H9 (cell line): Measurements from ENCODE around the gene PCED1A. TPM values are rescaled to one million over a fixed set of nuclear protein-coding genes. Genes with fewer than 3 reads are reported as not detected.

Source experiments
- DNase-seq: peaks from one replicate; pipeline ENCODE4 v3.0.0-alpha.2; 2017
- H2AFZ ChIP-seq: one replicate; pipeline ENCODE4 v1.6.1; 2013; ENCODE audit warnings: mild to moderate bottlenecking, low read length, control low read depth, moderate library complexity
- H2AK5ac ChIP-seq: 2 replicates; pipeline ENCODE4 v1.6.1; 2013; ENCODE audit warnings: low read length, control low read depth, mixed read lengths; ENCODE audit not compliant: insufficient read length
- H2BK120ac ChIP-seq: one replicate; pipeline ENCODE4 v1.6.1; 2013; ENCODE audit warnings: low read depth, mild to moderate bottlenecking, low read length, control low read depth, inconsistent platforms; ENCODE audit not compliant: poor library complexity, severe bottlenecking
- H2BK12ac ChIP-seq: 2 replicates; pipeline ENCODE4 v1.6.1; 2013; ENCODE audit warnings: low read length, control low read depth, mixed read lengths, low read depth; ENCODE audit not compliant: insufficient read length
- H2BK15ac ChIP-seq: 2 replicates; pipeline ENCODE4 v1.6.1; 2013; ENCODE audit warnings: low read depth, low read length, control low read depth
- H2BK20ac ChIP-seq: one replicate; pipeline ENCODE4 v1.6.1; 2013; ENCODE audit warnings: low read depth, mild to moderate bottlenecking, low read length, control low read depth, inconsistent platforms; ENCODE audit not compliant: poor library complexity, severe bottlenecking
- H2BK5ac ChIP-seq: 2 replicates; pipeline ENCODE4 v1.6.1; 2013; ENCODE audit warnings: low read length, control low read depth, mixed read lengths; ENCODE audit not compliant: insufficient read length
- H3K14ac ChIP-seq: 2 replicates; pipeline ENCODE4 v1.6.1; 2013; ENCODE audit warnings: low read length, control low read depth; ENCODE audit not compliant: insufficient read depth
- H3K18ac ChIP-seq: 2 replicates; pipeline ENCODE4 v1.6.1; 2013; ENCODE audit warnings: low read depth, mild to moderate bottlenecking, mixed read lengths, low read length, control low read depth; ENCODE audit not compliant: insufficient read length
- H3K23ac ChIP-seq: 2 replicates; pipeline ENCODE4 v1.6.1; 2013; ENCODE audit warnings: low read length, control low read depth, mixed read lengths, low read depth; ENCODE audit not compliant: insufficient read length
- H3K23me2 ChIP-seq: 2 replicates; pipeline ENCODE4 v1.6.1; 2013; ENCODE audit warnings: low read depth, mild to moderate bottlenecking, mixed read lengths, low read length, control low read depth; ENCODE audit not compliant: insufficient read length, poor library complexity, severe bottlenecking
- H3K27ac ChIP-seq: 2 replicates; pipeline ENCODE4 v1.5.1; 2013; ENCODE audit warnings: low read length, control low read depth, mixed read lengths, low read depth; ENCODE audit not compliant: insufficient read length
- H3K27me3 ChIP-seq: 2 replicates; pipeline ENCODE4 v1.6.1; 2013; ENCODE audit warnings: low read length, control low read depth, inconsistent platforms; ENCODE audit not compliant: insufficient read depth
- H3K4ac ChIP-seq: 2 replicates; pipeline ENCODE4 v1.6.1; 2013; ENCODE audit warnings: low read depth, mild to moderate bottlenecking, control low read depth, inconsistent platforms, low read length, moderate library complexity
- H3K4me1 ChIP-seq: 2 replicates; pipeline ENCODE4 v1.6.1; 2013; ENCODE audit warnings: low read length, control low read depth, inconsistent platforms; ENCODE audit not compliant: insufficient read depth
- H3K4me2 ChIP-seq: 2 replicates; pipeline ENCODE4 v1.6.1; 2013; ENCODE audit warnings: low read length, control low read depth, mixed read lengths; ENCODE audit not compliant: insufficient read length, insufficient read depth
- H3K56ac ChIP-seq: 2 replicates; pipeline ENCODE4 v1.6.1; 2013; ENCODE audit warnings: low read depth, mild to moderate bottlenecking, mixed read lengths, low read length, control low read depth; ENCODE audit not compliant: insufficient read length
- H3K79me1 ChIP-seq: 2 replicates; pipeline ENCODE4 v1.6.1; 2013; ENCODE audit warnings: low read depth, mild to moderate bottlenecking, moderate library complexity, low read length, control low read depth, inconsistent platforms; ENCODE audit not compliant: insufficient read depth, poor library complexity, severe bottlenecking
- H3K79me2 ChIP-seq: 2 replicates; pipeline ENCODE4 v1.6.1; 2013; ENCODE audit warnings: low read length, control low read depth, inconsistent platforms; ENCODE audit not compliant: insufficient read depth
- H3K9ac ChIP-seq: 2 replicates; pipeline ENCODE4 v1.6.1; 2013; ENCODE audit warnings: low read length, control low read depth, mixed read lengths; ENCODE audit not compliant: insufficient read length; ENCODE audit errors: extremely low read depth
- H3K9me3 ChIP-seq: one replicate; pipeline ENCODE4 v1.6.1; 2013; ENCODE audit warnings: low read depth, low read length, inconsistent platforms; ENCODE audit not compliant: control insufficient read depth
- H3T11ph ChIP-seq: one replicate; pipeline ENCODE4 v1.6.1; 2013; ENCODE audit warnings: mild to moderate bottlenecking, low read length, control low read depth, inconsistent platforms
- H4K20me1 ChIP-seq: one replicate; pipeline ENCODE4 v1.6.1; 2013; ENCODE audit not compliant: control insufficient read depth, insufficient read length, insufficient read depth
- H4K5ac ChIP-seq: 2 replicates; pipeline ENCODE4 v1.6.1; 2013; ENCODE audit warnings: low read depth, mild to moderate bottlenecking, mixed read lengths, low read length, control low read depth; ENCODE audit not compliant: insufficient read length
- H4K8ac ChIP-seq: replicated peaks from 2 replicates; pipeline ENCODE4 v1.6.1; 2013; ENCODE audit warnings: low read length, control low read depth, mixed read lengths, low read depth; ENCODE audit not compliant: insufficient read length
- H4K91ac ChIP-seq: 2 replicates; pipeline ENCODE4 v1.6.1; 2013; ENCODE audit warnings: low read depth, mild to moderate bottlenecking, moderate library complexity, mixed read lengths, low read length, control low read depth; ENCODE audit not compliant: insufficient read length
- H3K27ac Mint-ChIP-seq, 3 experiments: 2 replicates in 2 of 3; 3 replicates in 1 of 3; pipeline ENCODE4 v1.8.0; 2020 to 2021; ENCODE audit warnings: mixed read lengths in 3 of 3, mild to moderate bottlenecking in 1 of 3, moderate library complexity in 1 of 3
- H3K27me3 Mint-ChIP-seq: 2 replicates; pipeline ENCODE4 v1.8.0; 2021; ENCODE audit warnings: low read depth, mild to moderate bottlenecking, moderate library complexity, mixed read lengths
- H3K36me3 Mint-ChIP-seq, 3 experiments: 2 replicates in 2 of 3; 3 replicates in 1 of 3; pipeline ENCODE4 v1.8.0; 2020 to 2021; ENCODE audit warnings: low read depth in 3 of 3, mixed read lengths in 3 of 3; ENCODE audit not compliant: insufficient read depth in 1 of 3
- H3K4me1 Mint-ChIP-seq, 2 experiments: 2 replicates each; pipeline ENCODE4 v1.8.0; 2020; ENCODE audit warnings: mixed read lengths in 2 of 2
- H3K4me3 Mint-ChIP-seq, 2 experiments: 2 replicates in 1 of 2; 3 replicates in 1 of 2; pipeline ENCODE4 v1.8.0; 2020 to 2021; ENCODE audit warnings: mild to moderate bottlenecking in 2 of 2, mixed read lengths in 2 of 2, moderate library complexity in 1 of 2
- H3K9me3 Mint-ChIP-seq, 2 experiments: 2 replicates in 1 of 2; 3 replicates in 1 of 2; pipeline ENCODE4 v1.8.0; 2020; ENCODE audit warnings: mild to moderate bottlenecking in 2 of 2, mixed read lengths in 2 of 2, moderate library complexity in 1 of 2
- WGBS: extraction: QIAGEN DNeasy Blood & Tissue Kit; methylation state at CpG from one replicate; pipeline ENCODE4 v1.1.7; 2013; ENCODE audit warnings: missing lambda C conversion rate, low lambda C conversion rate, mixed read lengths; ENCODE audit not compliant: insufficient read length; ENCODE audit errors: extremely low coverage; 5-methylcytosine and 5-hydroxymethylcytosine counted together
- total RNA-seq: library from RNA; stranded (reverse); gene quantifications from 2 replicates; pipeline ENCODE4 v1.2.1, GENCODE V29; 2021
- TF ChIP-seq, protein P1 (sequence below): fragments of 200-600 bp; sonication (generic); conservative IDR thresholded peaks from 3 replicates; pipeline ENCODE4 v1.8.0; 2021; ENCODE audit warnings: antibody characterized with exemption, mild to moderate bottlenecking

Gene PCED1A
- total RNA-seq, 1 experiment from 2014 or later = 30.8 TPM

DNA sequence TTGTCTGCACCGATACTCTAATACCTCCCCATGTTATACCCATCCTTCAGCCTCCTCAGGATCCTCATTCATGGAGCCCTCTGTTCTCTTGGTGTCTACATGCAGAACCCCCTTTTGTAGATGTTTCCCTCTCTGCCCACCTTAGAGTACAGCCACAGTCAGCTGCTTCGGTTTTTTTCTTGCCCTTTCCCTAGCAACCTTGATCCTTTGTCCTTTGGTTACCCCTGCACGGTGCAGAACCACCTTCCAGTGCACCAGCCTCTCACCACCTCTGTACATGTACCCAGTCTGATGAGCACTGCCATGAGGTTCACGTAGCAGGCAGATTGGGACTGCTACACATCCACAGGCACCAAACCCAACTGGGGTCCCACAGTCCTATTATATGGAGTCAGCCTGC lies 7.3 kb upstream of the PCED1A start:
- Histone ChIP-seq H2AFZ (no peak overlapping the region), H3K4ac (no peak overlapping the region), H2AK5ac (no peak overlapping the region)

More for the DNA sequence above, 7.3 kb upstream of the PCED1A start:
- no peaks in the 10 kb centered on the region for H3K9me3 ChIP-seq
- H2BK5ac ChIP-seq = no peak overlapping the region
- no peak overlapping the region for H3K4me3 Mint-ChIP-seq
- H3K4me1 ChIP-seq = no peaks in the 10 kb centered on the region
- no peak overlapping the region for H2BK12ac ChIP-seq
- H2BK15ac ChIP-seq = no peak overlapping the region
- H3K27me3 Mint-ChIP-seq = no peaks in the 10 kb centered on the region; the same call in 1 of the 2 replicates
- H3K14ac ChIP-seq = no peak overlapping the region
- H3K36me3 Mint-ChIP-seq = no peaks in the 10 kb centered on the region
- no peak overlapping the region for H3K56ac ChIP-seq
- H3K27ac Mint-ChIP-seq = no peak overlapping the region
- H3K9ac ChIP-seq = no peak overlapping the region
- no peak overlapping the region for H4K91ac ChIP-seq
- H3K4me2 ChIP-seq = no peak overlapping the region
- no peak overlapping the region for H3T11ph ChIP-seq
- H2BK20ac ChIP-seq = no peak overlapping the region
- no peak overlapping the region for H3K18ac ChIP-seq
- no CpG with 5 or more reads among the region's 4 CpGs for WGBS
- H3K27me3 ChIP-seq = no peaks in the 10 kb centered on the region
- no peak overlapping the region for H4K8ac ChIP-seq
- peaks cover 3% of the 10 kb centered on the region in 2 experiments for H3K4me1 Mint-ChIP-seq
- no peak for DNase-seq
- H3K79me2 ChIP-seq = no peaks in the 10 kb centered on the region
- no peaks in the 10 kb centered on the region; a peak in 1 of 5 replicates for H3K9me3 Mint-ChIP-seq
- no peaks in the 10 kb centered on the region for H4K20me1 ChIP-seq
- no peaks in the 10 kb centered on the region for H3K79me1 ChIP-seq
- no peaks in the 10 kb centered on the region for H3K23me2 ChIP-seq
- TF ChIP-seq, protein P1, sequence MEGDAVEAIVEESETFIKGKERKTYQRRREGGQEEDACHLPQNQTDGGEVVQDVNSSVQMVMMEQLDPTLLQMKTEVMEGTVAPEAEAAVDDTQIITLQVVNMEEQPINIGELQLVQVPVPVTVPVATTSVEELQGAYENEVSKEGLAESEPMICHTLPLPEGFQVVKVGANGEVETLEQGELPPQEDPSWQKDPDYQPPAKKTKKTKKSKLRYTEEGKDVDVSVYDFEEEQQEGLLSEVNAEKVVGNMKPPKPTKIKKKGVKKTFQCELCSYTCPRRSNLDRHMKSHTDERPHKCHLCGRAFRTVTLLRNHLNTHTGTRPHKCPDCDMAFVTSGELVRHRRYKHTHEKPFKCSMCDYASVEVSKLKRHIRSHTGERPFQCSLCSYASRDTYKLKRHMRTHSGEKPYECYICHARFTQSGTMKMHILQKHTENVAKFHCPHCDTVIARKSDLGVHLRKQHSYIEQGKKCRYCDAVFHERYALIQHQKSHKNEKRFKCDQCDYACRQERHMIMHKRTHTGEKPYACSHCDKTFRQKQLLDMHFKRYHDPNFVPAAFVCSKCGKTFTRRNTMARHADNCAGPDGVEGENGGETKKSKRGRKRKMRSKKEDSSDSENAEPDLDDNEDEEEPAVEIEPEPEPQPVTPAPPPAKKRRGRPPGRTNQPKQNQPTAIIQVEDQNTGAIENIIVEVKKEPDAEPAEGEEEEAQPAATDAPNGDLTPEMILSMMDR = no peak
- no peak overlapping the region for H3K27ac ChIP-seq
- H2BK120ac ChIP-seq = no peak overlapping the region
- no peak overlapping the region for H3K23ac ChIP-seq
- no peak overlapping the region for H4K5ac ChIP-seq
